Measurements from ENCODE around the gene HTR1A. TPM values are rescaled to one million over a fixed set of nuclear protein-coding genes. Genes with fewer than 3 reads are reported as not detected.

HTR1A gene
- not detected for total RNA-seq

DNA sequence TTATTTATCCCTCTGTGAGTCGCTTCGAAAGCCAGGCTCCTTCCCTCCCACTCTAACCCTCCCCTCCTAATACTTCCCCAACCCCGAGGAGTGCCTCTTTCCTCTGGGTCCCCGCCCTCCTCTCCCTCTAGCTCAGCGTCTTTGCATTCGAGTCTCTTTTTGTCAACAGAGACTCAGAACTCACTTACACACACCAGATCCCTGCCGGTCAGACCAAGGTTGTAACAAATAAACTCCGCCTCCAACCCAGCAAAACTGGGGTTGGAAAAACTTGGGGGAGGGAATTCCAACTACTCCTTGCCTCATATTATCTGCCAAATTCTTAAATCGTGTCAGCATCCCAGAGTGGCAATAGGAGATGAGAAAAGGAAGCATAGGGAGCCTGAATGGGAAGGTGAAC is at the start of gene HTR1A:
TSS of gene HTR1A (minus strand) at position 167 of the 400 bp plus-strand sequence. CDS start 726 bp downstream, outside the sequence.
- no peak within 1 kb of the TSS for H3K27ac Mint-ChIP-seq
- DNase-seq (ENCODE audit: low spot score in 2 of 2) (no peak), ATAC-seq (no peak)
- peaks cover 13 to 17% of the 10 kb centered on the region in 2 donors for H3K9me3 Mint-ChIP-seq
- H3K36me3 Mint-ChIP-seq: peaks cover 20 to 40% of the 10 kb centered on the region in 2 donors

- H3K9me3 Mint-ChIP-seq: peaks cover 0 to 6% of the 10 kb centered on the region in 2 donors
- H3K27ac Mint-ChIP-seq: no peak overlapping the region
- ATAC-seq (no peak), DNase-seq (ENCODE audit: low spot score in 2 of 2) (no peak)
- H3K36me3 Mint-ChIP-seq: no peaks in the 10 kb centered on the region
Observed at GRCh38 chr5:64003966-64004365, 41.7 kb upstream of the HTR1A start.

DNA sequence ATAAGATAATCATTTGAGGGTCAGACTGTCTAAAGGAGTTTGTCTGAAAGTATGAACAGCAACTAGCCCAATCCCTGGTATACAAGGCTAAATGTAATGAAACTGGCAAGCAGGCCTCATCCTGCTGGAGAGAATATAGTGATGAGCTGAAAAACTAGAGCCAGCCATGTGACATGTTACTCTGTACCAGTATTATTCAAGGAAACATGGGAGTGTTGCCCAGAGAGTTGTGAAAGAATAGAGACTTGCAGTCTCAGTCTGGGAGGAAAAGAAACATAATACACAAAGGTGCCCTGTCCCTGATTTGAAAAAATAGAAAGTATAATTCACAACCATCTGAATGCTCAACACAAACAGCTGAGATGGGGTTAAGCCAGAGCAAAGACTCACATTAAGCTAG is 37.9 kb upstream of the HTR1A start:
- ATAC-seq (no peak), DNase-seq (ENCODE audit: low spot score in 2 of 2) (no peak)
- Mint-ChIP-seq H3K36me3 (no peaks in the 10 kb centered on the region), H3K9me3 (peaks cover 6 to 10% of the 10 kb centered on the region in 2 donors), H3K27ac (no peak overlapping the region)

DNA sequence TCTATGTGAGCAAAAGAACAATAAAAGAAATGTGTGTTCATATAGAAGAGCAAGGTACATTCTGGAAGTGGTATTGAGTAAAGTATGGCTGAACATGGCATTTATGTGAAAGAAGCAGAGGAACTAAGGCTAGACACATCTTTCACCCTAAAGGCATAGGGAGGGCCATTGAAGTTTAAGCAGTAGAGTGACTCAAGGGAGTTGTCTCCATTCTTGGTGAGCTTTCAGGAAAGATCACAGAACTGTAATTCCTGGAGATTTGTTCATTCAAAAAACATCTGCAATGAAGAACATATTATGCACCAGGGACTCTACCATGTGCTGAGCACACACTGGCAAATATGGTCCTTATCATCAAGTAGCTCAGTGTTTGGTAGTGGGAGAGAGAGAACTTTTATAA is 24.8 kb upstream of the HTR1A start:
- Mint-ChIP-seq H3K9me3 (peaks cover 5 to 11% of the 10 kb centered on the region in 2 donors), H3K36me3 (no peaks in the 10 kb centered on the region), H3K27ac (no peak overlapping the region)
- no peak for ATAC-seq
- no peak for DNase-seq (ENCODE audit: low spot score in 2 of 2)

DNA sequence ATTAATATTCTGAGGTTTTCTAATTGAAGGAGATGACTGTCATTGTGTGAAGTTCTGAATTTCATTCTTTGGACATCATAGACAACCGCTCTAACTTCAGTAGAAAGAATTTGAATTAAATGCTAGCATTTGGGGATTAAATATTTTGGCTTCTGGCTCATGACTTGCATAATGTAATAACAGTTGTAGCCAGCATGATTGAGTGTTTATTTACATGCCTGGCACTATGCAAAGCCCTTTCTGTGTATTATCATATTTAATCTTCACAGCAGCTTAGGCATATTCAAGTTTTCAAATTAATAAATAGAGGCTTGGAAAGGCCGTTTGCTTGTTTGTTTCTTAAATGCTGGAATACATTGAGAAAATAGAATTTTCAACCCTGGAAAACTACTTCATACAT is 19.6 kb upstream of the HTR1A start:
- Mint-ChIP-seq H3K9me3 (peaks cover 16 to 28% of the 10 kb centered on the region in 2 donors), H3K36me3 (peaks cover 0 to 5% of the 10 kb centered on the region in 2 donors), H3K27ac (no peak overlapping the region)
- ATAC-seq (no peak), DNase-seq (ENCODE audit: low spot score in 2 of 2) (no peak)

- peaks cover 13 to 17% of the 10 kb centered on the region in 2 donors for H3K9me3 Mint-ChIP-seq
- no peak for DNase-seq (ENCODE audit: low spot score in 2 of 2)
- H3K27ac Mint-ChIP-seq: no peak overlapping the region
- ATAC-seq: no peak
- H3K36me3 Mint-ChIP-seq: peaks cover 20 to 33% of the 10 kb centered on the region in 2 donors
Observed at GRCh38 chr5:63963926-63964325, 1.7 kb upstream of the HTR1A start.

DNA sequence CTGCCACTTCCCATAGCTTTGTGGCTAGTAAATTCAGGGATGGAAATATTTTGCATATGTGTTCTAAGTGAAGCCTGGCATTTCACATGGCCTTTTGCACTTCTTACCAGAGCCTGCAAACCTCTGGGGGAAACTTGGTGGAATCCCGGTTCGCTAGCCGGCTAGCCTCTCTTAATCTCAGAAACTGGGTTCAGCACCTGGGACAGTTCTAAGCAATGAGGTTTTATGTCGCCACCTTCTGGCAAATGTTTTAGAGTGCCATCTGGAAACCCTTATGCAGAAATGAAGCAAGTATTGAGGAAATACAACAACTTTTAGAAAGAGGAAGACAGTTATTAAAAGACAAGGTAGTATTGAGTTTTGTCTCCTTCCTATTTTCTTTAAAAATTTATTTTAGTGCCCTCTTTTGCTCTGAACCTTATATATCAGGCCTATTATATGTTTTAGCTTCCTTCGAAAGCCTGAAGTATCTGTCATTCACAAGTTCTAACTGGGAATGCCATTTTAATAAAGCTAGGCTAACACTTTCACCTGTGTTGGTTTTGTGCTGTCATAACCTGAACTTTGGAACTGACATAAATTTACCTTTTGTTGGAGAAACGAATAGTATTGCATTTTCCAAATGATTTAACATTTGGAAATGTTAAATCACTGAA is 963 bp upstream of the HTR1A start:
- ATAC-seq (peak in 1 of 2 donors; percentile 43), DNase-seq (ENCODE audit: low spot score in 2 of 2) (peak in 1 of 2 donors; percentile 37)
- Mint-ChIP-seq H3K9me3 (peaks cover 13 to 17% of the 10 kb centered on the region in 2 donors), H3K36me3 (peaks cover 20 to 40% of the 10 kb centered on the region in 2 donors), H3K27ac (no peak overlapping the region)

GRCh38 chr5:63961598-63962161 is 565 bp downstream of the HTR1A start:
- Mint-ChIP-seq H3K36me3 (peaks cover 20 to 40% of the 10 kb centered on the region in 2 donors), H3K27ac (no peak overlapping the region)

GRCh38 chr5:63961125-63961597 is 1.1 kb downstream of the HTR1A start:
- peaks cover 20 to 40% of the 10 kb centered on the region in 2 donors for H3K36me3 Mint-ChIP-seq
- no peak for DNase-seq (ENCODE audit: low spot score in 2 of 2)
- no peak for ATAC-seq

More at GRCh38 chr5:63961598-63962161, 565 bp downstream of the HTR1A start:
- ATAC-seq (no peak), DNase-seq (ENCODE audit: low spot score in 2 of 2) (no peak)
- H3K9me3 Mint-ChIP-seq: peaks cover 13 to 17% of the 10 kb centered on the region in 2 donors

GRCh38 chr5:63960646-63961045 is 1.6 kb downstream of the HTR1A start:
- Mint-ChIP-seq H3K27ac (no peak overlapping the region), H3K36me3 (peaks cover 20 to 40% of the 10 kb centered on the region in 2 donors)

More at GRCh38 chr5:63961125-63961597, 1.1 kb downstream of the HTR1A start:
- Mint-ChIP-seq H3K27ac (no peak overlapping the region), H3K9me3 (peaks cover 13 to 17% of the 10 kb centered on the region in 2 donors)

DNA sequence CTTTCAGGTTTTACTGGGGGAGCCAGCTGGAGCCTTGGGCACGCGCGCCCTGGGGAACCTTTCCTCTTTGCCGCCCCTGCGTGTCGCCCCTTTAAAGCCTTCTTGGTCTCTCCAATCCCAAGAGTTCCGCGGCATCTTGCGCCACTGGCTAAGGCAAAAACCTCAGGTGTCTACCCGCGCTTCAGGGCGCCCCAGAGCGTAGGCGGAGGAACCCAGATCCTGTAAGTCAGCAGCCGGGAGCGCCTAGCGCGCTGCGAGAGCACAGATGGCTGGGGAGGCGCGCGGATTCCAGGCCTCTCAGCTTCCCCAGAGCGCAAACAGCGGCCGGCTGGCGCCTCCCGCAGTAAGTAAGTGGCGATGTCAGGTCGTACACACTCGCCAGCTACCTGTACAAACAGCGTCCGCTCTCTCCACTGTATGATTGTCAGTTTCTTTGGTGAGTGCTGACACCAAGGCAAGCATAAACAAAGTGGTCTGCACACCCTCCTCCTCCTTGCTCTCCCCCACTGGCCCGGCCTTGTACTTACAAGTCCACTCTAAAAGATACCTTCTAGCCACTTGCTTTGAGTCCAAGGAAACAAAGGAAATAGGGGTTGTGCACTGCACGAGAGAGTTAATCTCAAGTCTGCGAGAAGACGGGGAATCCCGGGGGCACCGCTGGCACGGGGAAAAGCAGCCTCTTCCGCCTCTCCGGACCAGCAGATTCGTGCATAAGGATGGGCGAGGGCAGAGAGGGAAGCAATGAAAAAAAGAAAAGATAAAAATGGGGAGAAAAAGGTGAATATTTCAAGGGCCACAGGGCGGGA is 2.9 kb downstream of the HTR1A start:
- ATAC-seq: no peak
- DNase-seq (ENCODE audit: low spot score in 2 of 2): no peak
- Mint-ChIP-seq H3K27ac (no peak overlapping the region), H3K36me3 (peaks cover 20 to 40% of the 10 kb centered on the region in 2 donors), H3K9me3 (peaks cover 17 to 24% of the 10 kb centered on the region in 2 donors)

More at GRCh38 chr5:63960646-63961045, 1.6 kb downstream of the HTR1A start:
- no peak for DNase-seq (ENCODE audit: low spot score in 2 of 2)
- ATAC-seq: no peak
- peaks cover 17 to 20% of the 10 kb centered on the region in 2 donors for H3K9me3 Mint-ChIP-seq

GRCh38 chr5:63958654-63959053 is 3.6 kb downstream of the HTR1A start:
- Mint-ChIP-seq H3K9me3 (peaks cover 22 to 28% of the 10 kb centered on the region in 2 donors), H3K36me3 (peaks cover 20 to 40% of the 10 kb centered on the region in 2 donors), H3K27ac (no peak overlapping the region)
- ATAC-seq: no peak
- no peak for DNase-seq (ENCODE audit: low spot score in 2 of 2)

DNA sequence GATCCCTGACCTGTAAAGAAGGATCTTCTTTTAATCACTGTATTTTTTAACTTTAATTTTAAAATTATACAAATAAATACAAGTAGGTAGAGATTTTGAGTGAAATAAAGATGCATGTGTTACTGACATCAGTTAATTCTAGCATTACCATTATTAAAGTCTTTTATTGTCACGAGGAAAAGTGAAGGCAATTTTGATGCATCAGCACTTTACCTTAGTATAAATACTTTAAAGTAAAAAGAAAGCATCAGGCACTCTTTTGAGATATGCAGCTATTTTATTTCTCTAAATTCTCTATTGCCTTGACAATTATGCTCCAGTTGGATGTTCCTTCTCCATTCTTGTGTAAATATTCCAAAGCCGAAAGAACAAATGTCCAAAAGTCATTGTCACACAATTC is 4.6 kb downstream of the HTR1A start:
- Mint-ChIP-seq H3K9me3 (peaks cover 22 to 26% of the 10 kb centered on the region in 2 donors), H3K36me3 (peaks cover 20 to 36% of the 10 kb centered on the region in 2 donors), H3K27ac (no peak overlapping the region)
- ATAC-seq (no peak), DNase-seq (ENCODE audit: low spot score in 2 of 2) (no peak)

DNA sequence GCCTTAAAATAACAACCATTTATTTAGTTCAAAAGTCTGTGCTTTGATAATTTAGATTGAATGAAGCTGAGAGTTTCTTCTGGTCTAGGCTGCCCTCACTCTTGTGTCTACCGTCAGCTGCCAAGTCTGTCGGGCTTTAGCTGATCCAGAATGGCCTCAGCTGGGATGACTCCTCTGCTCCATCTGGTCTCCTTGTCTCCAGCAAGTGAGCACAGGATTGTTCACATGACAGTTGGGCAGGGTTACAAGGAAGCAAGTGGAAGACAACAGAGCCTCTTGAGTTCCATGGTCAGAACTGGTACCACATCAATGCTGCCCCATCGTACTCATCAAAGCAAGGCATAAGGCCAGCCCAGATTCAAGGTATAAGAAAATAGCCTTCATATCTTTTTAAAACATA is 9.0 kb downstream of the HTR1A start:
- DNase-seq (ENCODE audit: low spot score in 2 of 2) (no peak), ATAC-seq (no peak)
- Mint-ChIP-seq H3K9me3 (peaks cover 8 to 11% of the 10 kb centered on the region in 2 donors), H3K27ac (no peak overlapping the region), H3K36me3 (no peaks in the 10 kb centered on the region)

GRCh38 chr5:63935103-63935502 is 27.1 kb downstream of the HTR1A start:
- ATAC-seq (no peak), DNase-seq (ENCODE audit: low spot score in 2 of 2) (no peak)
- Mint-ChIP-seq H3K27ac (no peak overlapping the region), H3K36me3 (no peaks in the 10 kb centered on the region), H3K9me3 (peaks cover 9 to 16% of the 10 kb centered on the region in 2 donors)

- H3K9me3 Mint-ChIP-seq: peaks cover 11 to 18% of the 10 kb centered on the region in 2 donors
- no peaks in the 10 kb centered on the region for H3K36me3 Mint-ChIP-seq
- no peak for ATAC-seq
- DNase-seq (ENCODE audit: low spot score in 2 of 2): no peak
- no peak overlapping the region for H3K27ac Mint-ChIP-seq
Observed at GRCh38 chr5:63931836-63932235, 30.4 kb downstream of the HTR1A start.

- no peak for ATAC-seq
- Mint-ChIP-seq H3K36me3 (no peaks in the 10 kb centered on the region), H3K9me3 (peaks cover 0 to 10% of the 10 kb centered on the region in 2 donors), H3K27ac (no peak overlapping the region)
- no peak for DNase-seq (ENCODE audit: low spot score in 2 of 2)
Observed at GRCh38 chr5:63928451-63928850, 33.8 kb downstream of the HTR1A start.
